GM12875 (cell line): ENCODE measurements around the gene POLDIP2.

Experiments used
- H3K4me3 ChIP-seq: one replicate; pipeline ENCODE4 v1.5.1; 2011; ENCODE audit warnings: low read depth, low read length, control low read depth
- TF ChIP-seq, protein P1 (sequence below): IDR thresholded peaks from 2 replicates; pipeline ENCODE4 v1.5.1; 2011; ENCODE audit warnings: low read depth, mild to moderate bottlenecking, control low read depth, inconsistent platforms, low read length, moderate library complexity, borderline replicate concordance; ENCODE audit not compliant: insufficient read depth

Gene POLDIP2

DNA sequence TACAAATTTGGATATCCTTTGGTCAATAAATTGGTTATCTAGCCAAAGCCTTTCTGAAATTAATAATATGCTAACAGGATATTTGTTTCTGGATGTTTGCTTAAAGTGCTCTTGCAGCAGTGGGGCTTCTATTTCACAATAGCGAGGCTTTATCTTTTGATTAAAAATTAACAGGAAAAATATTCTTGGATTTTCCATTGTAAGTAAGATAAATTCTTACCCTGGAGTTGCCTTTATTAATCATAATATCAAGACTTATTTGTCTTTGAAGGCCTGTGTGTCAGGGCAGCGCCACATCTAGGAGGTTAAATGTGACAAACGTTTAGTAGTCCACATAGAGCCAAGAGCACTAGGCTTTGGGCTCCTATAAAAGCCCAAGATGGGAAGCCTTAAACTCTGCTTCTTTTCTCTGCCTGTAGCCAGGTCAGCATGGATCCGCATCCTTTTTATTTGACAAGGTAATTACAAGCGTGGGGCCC, 33.0 kb downstream of the POLDIP2 start:
- H3K4me3 ChIP-seq: no peak overlapping the region
- TF ChIP-seq, protein P1, sequence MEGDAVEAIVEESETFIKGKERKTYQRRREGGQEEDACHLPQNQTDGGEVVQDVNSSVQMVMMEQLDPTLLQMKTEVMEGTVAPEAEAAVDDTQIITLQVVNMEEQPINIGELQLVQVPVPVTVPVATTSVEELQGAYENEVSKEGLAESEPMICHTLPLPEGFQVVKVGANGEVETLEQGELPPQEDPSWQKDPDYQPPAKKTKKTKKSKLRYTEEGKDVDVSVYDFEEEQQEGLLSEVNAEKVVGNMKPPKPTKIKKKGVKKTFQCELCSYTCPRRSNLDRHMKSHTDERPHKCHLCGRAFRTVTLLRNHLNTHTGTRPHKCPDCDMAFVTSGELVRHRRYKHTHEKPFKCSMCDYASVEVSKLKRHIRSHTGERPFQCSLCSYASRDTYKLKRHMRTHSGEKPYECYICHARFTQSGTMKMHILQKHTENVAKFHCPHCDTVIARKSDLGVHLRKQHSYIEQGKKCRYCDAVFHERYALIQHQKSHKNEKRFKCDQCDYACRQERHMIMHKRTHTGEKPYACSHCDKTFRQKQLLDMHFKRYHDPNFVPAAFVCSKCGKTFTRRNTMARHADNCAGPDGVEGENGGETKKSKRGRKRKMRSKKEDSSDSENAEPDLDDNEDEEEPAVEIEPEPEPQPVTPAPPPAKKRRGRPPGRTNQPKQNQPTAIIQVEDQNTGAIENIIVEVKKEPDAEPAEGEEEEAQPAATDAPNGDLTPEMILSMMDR: no peak

GRCh38 chr17:28320215-28321061, 36.9 kb downstream of the POLDIP2 start:
- TF ChIP-seq, protein P1: no peak
- peak overlapping the region; percentile 96 for H3K4me3 ChIP-seq

DNA sequence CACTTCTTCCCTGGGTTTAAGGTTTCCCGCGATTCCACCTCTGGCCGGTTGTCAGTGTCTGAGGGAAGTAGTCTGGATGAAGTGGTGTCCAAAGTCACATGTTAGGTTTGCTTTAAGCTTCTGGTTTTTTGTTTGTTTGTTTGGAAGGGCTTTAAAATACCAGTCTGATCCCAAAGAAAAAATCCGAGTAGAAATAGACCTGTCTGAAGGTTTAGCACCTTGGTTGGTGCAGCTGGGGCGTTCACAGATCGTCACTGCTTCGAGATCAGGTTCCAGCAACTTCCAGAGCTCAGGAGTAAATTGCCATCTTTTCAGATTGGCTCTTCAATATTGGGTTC, 37.8 kb downstream of the POLDIP2 start:
- TF ChIP-seq, protein P1: no peak
- peak overlapping the region; percentile 96 for H3K4me3 ChIP-seq

DNA sequence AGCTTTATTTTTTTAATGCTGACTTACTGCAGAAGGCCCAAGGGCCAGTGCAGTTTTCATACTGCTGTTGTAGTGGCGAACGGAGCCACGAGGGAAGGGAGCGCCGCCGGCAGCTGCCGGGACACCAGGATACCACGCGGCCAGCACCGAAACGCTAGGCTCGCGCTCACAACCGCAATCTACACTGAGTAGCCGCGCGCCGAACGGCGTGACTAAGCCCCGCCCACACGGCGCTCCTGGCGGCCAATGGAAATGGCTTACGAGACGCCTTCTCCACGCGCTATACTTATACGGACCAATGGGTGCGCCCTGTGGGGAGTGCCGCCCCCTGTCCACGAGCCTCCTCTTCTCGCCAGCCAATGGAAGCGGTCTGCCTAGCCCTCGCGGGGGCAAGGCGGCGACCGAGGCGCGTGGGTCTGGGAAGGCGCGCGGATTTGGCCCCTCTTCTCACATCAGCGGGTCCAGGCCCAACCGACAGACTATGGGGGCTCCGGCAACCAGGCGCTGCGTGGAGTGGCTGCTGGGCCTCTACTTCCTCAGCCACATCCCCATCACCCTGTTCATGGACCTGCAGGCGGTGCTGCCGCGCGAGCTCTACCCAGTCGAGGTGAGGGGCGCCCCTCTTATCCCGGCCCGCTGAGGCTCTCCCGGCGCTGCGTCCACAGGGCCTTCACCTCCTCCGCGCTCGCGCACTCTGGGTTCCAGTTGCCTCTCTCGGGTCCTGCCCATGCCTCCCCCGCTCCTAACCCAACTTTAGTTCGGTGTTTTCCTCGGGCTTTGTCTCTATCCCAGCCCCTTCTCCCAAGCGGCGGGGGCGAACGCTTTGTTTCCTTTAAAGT, 38.3 kb downstream of the POLDIP2 start, which contains the start of gene TMEM97:
Gene TMEM97, plus strand, starts transcription at position 442 of the 839 bp plus-strand sequence. Its CDS starts 40 bp downstream, at position 482.
- TF ChIP-seq, protein P1: no peak
- peak within 1 kb of the TSS; percentile 96 for H3K4me3 ChIP-seq

DNA sequence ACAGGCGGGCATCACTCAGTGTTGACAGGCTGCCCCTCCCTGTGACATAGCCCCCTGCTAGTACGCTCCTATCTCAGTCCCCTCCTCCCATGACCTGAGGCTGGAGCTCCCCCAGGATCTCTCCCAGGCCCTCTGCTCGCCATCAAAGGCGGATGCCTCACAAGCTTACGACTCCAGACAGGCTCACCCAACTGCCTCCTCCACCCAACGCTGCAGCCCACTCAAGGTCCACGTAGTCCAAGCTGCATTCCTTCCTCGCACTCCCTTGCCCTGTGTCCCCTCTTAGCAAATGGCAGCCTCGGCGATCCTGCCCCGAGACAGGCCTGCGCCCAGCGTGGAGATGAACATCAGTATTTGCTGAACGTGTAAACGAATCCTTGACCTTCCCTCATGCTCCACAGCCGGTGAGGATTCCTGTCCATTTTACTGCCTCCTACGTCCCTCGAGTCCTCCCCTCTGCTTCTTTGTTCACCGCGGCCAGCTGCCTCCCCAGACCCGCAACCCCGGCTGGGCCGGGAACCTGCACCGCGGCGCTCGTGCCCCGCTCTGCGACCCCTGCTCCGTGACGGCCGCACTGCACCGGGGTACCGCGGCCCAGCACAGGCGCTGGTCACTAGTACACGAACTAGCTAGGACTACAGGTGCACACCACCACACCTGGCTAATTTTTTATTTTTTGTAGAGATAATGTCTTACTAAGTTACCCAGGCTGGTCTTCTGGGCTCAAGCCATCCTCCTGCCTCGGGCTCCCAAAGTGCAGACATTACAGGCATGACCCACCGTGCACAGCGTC, 39.2 kb downstream of the POLDIP2 start:
- TF ChIP-seq, protein P1: no peak
- H3K4me3 ChIP-seq: peak overlapping the region; percentile 96

- TF ChIP-seq, protein P1: no peak
- peak overlapping the region; percentile 96 for H3K4me3 ChIP-seq
Measured at GRCh38 chr17:28317099-28317965, 40.0 kb downstream of the POLDIP2 start.
